ENCODE data around the gene MTCP1.

Gene MTCP1

GRCh38 chrX:155028129-155028528 lies 42.8 kb downstream of the MTCP1 start:
- Histone ChIP-seq H3K4ac (ENCODE audit: low read depth in 1 of 2, low read length in 2 of 2) (no peak overlapping the region), H3K14ac (ENCODE audit: low read length in 2 of 2) (no peak overlapping the region), H2AFZ (ENCODE audit: low read depth, low read length) (no peak overlapping the region), H3K4me1 (ENCODE audit: control insufficient read depth, insufficient read depth, low read depth, low read length) (no peaks in the 10 kb centered on the region), H2BK12ac (ENCODE audit: low read length in 2 of 2) (no peak overlapping the region), H3K27ac (ENCODE audit: low read length, poor library complexity, severe bottlenecking) (no peak overlapping the region), H3K18ac (ENCODE audit: low read depth in 1 of 2, low read length in 2 of 2) (no peak overlapping the region), H4K91ac (ENCODE audit: low read length) (no peak overlapping the region), H4K8ac (ENCODE audit: low read length) (no peak overlapping the region), H3K23ac (ENCODE audit: low read length in 2 of 2) (no peak overlapping the region), H3K27me3 (ENCODE audit: control insufficient read depth in 1 of 2, insufficient read depth in 1 of 2, low read length in 2 of 2) (no peaks in the 10 kb centered on the region), H3K9ac (ENCODE audit: low read length) (peak overlapping the region; percentile 94), H3K36me3 (ENCODE audit: control insufficient read depth in 1 of 2, insufficient read depth in 2 of 2, low read depth in 1 of 2, low read length in 2 of 2) (no peaks in the 10 kb centered on the region), H3K79me1 (replicated peaks; ENCODE audit: low read length, poor library complexity, severe bottlenecking) (no peaks in the 10 kb centered on the region), H3K4me2 (ENCODE audit: low read length, poor library complexity, severe bottlenecking) (no peak overlapping the region), H2BK120ac (ENCODE audit: low read depth, low read length) (no peak overlapping the region), H3K4me3 (ENCODE audit: insufficient read depth in 1 of 2, low read depth in 1 of 2, low read length in 2 of 2) (peak overlapping the region in 1 of 2 experiments; percentile 80), H2BK5ac (ENCODE audit: low read depth, low read length, poor library complexity, severe bottlenecking) (no peak overlapping the region), H2AK5ac (ENCODE audit: low read length, severe bottlenecking) (no peak overlapping the region), H2BK15ac (ENCODE audit: low read depth, poor library complexity, severe bottlenecking) (no peak overlapping the region), H3K9me3 (ENCODE audit: control insufficient read depth, low read length) (no peaks in the 10 kb centered on the region)
- 40% methylated on average over 2 of the region's 3 CpGs for whole genome bisulfite sequencing
- DNase-seq: no peak

GRCh38 chrX:155027509-155028066 lies 43.3 kb downstream of the MTCP1 start:
- no peak overlapping the region for H3K23ac ChIP-seq (ENCODE audit: low read length in 2 of 2)
- peak overlapping the region in 1 of 2 experiments; percentile 75 for H3K4ac ChIP-seq (ENCODE audit: low read depth in 1 of 2, low read length in 2 of 2)
- H4K8ac ChIP-seq (ENCODE audit: low read length): no peak overlapping the region
- H3K27me3 ChIP-seq (ENCODE audit: control insufficient read depth in 1 of 2, insufficient read depth in 1 of 2, low read length in 2 of 2): no peaks in the 10 kb centered on the region
- no peak overlapping the region for H2BK12ac ChIP-seq (ENCODE audit: low read length in 2 of 2)
- peak overlapping the region; percentile 84 for H3K27ac ChIP-seq (ENCODE audit: low read length, poor library complexity, severe bottlenecking)
- no peak overlapping the region for H2BK15ac ChIP-seq (ENCODE audit: low read depth, poor library complexity, severe bottlenecking)
- WGBS: 2% methylated on average over 7 of the region's 14 CpGs
- no peak overlapping the region for H2BK120ac ChIP-seq (ENCODE audit: low read depth, low read length)
- H3K4me3 ChIP-seq (ENCODE audit: insufficient read depth in 1 of 2, low read depth in 1 of 2, low read length in 2 of 2): peak overlapping the region; percentile 72 to 80
- H2AFZ ChIP-seq (ENCODE audit: low read depth, low read length): no peak overlapping the region
- H3K79me1 ChIP-seq (replicated peaks; ENCODE audit: low read length, poor library complexity, severe bottlenecking): no peaks in the 10 kb centered on the region
- H3K14ac ChIP-seq (ENCODE audit: low read length in 2 of 2): peak overlapping the region in 1 of 2 experiments; percentile 48
- H2AK5ac ChIP-seq (ENCODE audit: low read length, severe bottlenecking): no peak overlapping the region
- peak; percentile 88 for DNase-seq
- H3K9ac ChIP-seq (ENCODE audit: low read length): peak overlapping the region; percentile 94
- peak overlapping the region; percentile 52 to 54 for H3K18ac ChIP-seq (ENCODE audit: low read depth in 1 of 2, low read length in 2 of 2)
- H4K91ac ChIP-seq (ENCODE audit: low read length): no peak overlapping the region
- H3K36me3 ChIP-seq (ENCODE audit: control insufficient read depth in 1 of 2, insufficient read depth in 2 of 2, low read depth in 1 of 2, low read length in 2 of 2): no peaks in the 10 kb centered on the region
- no peak overlapping the region for H2BK5ac ChIP-seq (ENCODE audit: low read depth, low read length, poor library complexity, severe bottlenecking)
- H3K4me1 ChIP-seq (ENCODE audit: control insufficient read depth, insufficient read depth, low read depth, low read length): no peaks in the 10 kb centered on the region
- H3K4me2 ChIP-seq (ENCODE audit: low read length, poor library complexity, severe bottlenecking): peak overlapping the region; percentile 47
- H3K9me3 ChIP-seq (ENCODE audit: control insufficient read depth, low read length): no peaks in the 10 kb centered on the region

- Histone ChIP-seq H3K27me3 (ENCODE audit: control insufficient read depth in 1 of 2, insufficient read depth in 1 of 2, low read length in 2 of 2) (no peaks in the 10 kb centered on the region), H2BK12ac (ENCODE audit: low read length in 2 of 2) (no peak within 1 kb of the TSS), H3K9me3 (ENCODE audit: control insufficient read depth, low read length) (no peaks in the 10 kb centered on the region), H3K79me1 (replicated peaks; ENCODE audit: low read length, poor library complexity, severe bottlenecking) (no peaks in the 10 kb centered on the region), H3K27ac (ENCODE audit: low read length, poor library complexity, severe bottlenecking) (peak within 1 kb of the TSS; percentile 84), H3K23ac (ENCODE audit: low read length in 2 of 2) (no peak within 1 kb of the TSS), H2BK120ac (ENCODE audit: low read depth, low read length) (peak within 1 kb of the TSS; percentile 89), H3K9ac (ENCODE audit: low read length) (peak within 1 kb of the TSS; percentile 94), H2BK5ac (ENCODE audit: low read depth, low read length, poor library complexity, severe bottlenecking) (peak within 1 kb of the TSS; percentile 66), H3K14ac (ENCODE audit: low read length in 2 of 2) (peak within 1 kb of the TSS in 1 of 2 experiments; percentile 48), H3K4me3 (ENCODE audit: insufficient read depth in 1 of 2, low read depth in 1 of 2, low read length in 2 of 2) (peak within 1 kb of the TSS; percentile 72 to 80), H2AK5ac (ENCODE audit: low read length, severe bottlenecking) (no peak within 1 kb of the TSS), H2AFZ (ENCODE audit: low read depth, low read length) (no peak within 1 kb of the TSS), H2BK15ac (ENCODE audit: low read depth, poor library complexity, severe bottlenecking) (no peak within 1 kb of the TSS), H3K4me1 (ENCODE audit: control insufficient read depth, insufficient read depth, low read depth, low read length) (no peaks in the 10 kb centered on the region), H4K91ac (ENCODE audit: low read length) (peak within 1 kb of the TSS; percentile 80), H3K36me3 (ENCODE audit: control insufficient read depth in 1 of 2, insufficient read depth in 2 of 2, low read depth in 1 of 2, low read length in 2 of 2) (no peaks in the 10 kb centered on the region), H3K4me2 (ENCODE audit: low read length, poor library complexity, severe bottlenecking) (peak within 1 kb of the TSS; percentile 47), H3K18ac (ENCODE audit: low read depth in 1 of 2, low read length in 2 of 2) (peak within 1 kb of the TSS; percentile 52 to 54), H3K4ac (ENCODE audit: low read depth in 1 of 2, low read length in 2 of 2) (peak within 1 kb of the TSS; percentile 75), H4K8ac (ENCODE audit: low read length) (peak within 1 kb of the TSS; percentile 88)
- DNase-seq: peak; percentile 95
- WGBS: under 1% methylated on average over 44 of the region's 82 CpGs
These were observed 44.0 kb downstream of the MTCP1 start, which contains the start of gene FUNDC2 for GRCh38 chrX:155026727-155027508. FUNDC2 (plus strand) TSS chrX:155026844; CDS start chrX:155026939, 95 bp downstream.

GRCh38 chrX:155026420-155026726 lies 44.6 kb downstream of the MTCP1 start:
- Histone ChIP-seq H3K9me3 (ENCODE audit: control insufficient read depth, low read length) (no peaks in the 10 kb centered on the region), H3K36me3 (ENCODE audit: control insufficient read depth in 1 of 2, insufficient read depth in 2 of 2, low read depth in 1 of 2, low read length in 2 of 2) (no peaks in the 10 kb centered on the region), H4K91ac (ENCODE audit: low read length) (no peak overlapping the region), H3K4me2 (ENCODE audit: low read length, poor library complexity, severe bottlenecking) (no peak overlapping the region), H2BK12ac (ENCODE audit: low read length in 2 of 2) (no peak overlapping the region), H4K8ac (ENCODE audit: low read length) (no peak overlapping the region), H3K79me1 (replicated peaks; ENCODE audit: low read length, poor library complexity, severe bottlenecking) (no peaks in the 10 kb centered on the region), H2BK15ac (ENCODE audit: low read depth, poor library complexity, severe bottlenecking) (no peak overlapping the region), H3K4me3 (ENCODE audit: insufficient read depth in 1 of 2, low read depth in 1 of 2, low read length in 2 of 2) (peak overlapping the region; percentile 72 to 80), H3K14ac (ENCODE audit: low read length in 2 of 2) (no peak overlapping the region), H3K9ac (ENCODE audit: low read length) (peak overlapping the region; percentile 94), H3K23ac (ENCODE audit: low read length in 2 of 2) (no peak overlapping the region), H3K18ac (ENCODE audit: low read depth in 1 of 2, low read length in 2 of 2) (no peak overlapping the region), H3K27me3 (ENCODE audit: control insufficient read depth in 1 of 2, insufficient read depth in 1 of 2, low read length in 2 of 2) (no peaks in the 10 kb centered on the region), H3K4me1 (ENCODE audit: control insufficient read depth, insufficient read depth, low read depth, low read length) (no peaks in the 10 kb centered on the region), H2BK5ac (ENCODE audit: low read depth, low read length, poor library complexity, severe bottlenecking) (no peak overlapping the region), H2AK5ac (ENCODE audit: low read length, severe bottlenecking) (no peak overlapping the region), H3K27ac (ENCODE audit: low read length, poor library complexity, severe bottlenecking) (peak overlapping the region; percentile 64), H2AFZ (ENCODE audit: low read depth, low read length) (no peak overlapping the region), H3K4ac (ENCODE audit: low read depth in 1 of 2, low read length in 2 of 2) (no peak overlapping the region), H2BK120ac (ENCODE audit: low read depth, low read length) (no peak overlapping the region)
- 2% methylated on average over 8 of the region's 16 CpGs for WGBS
- DNase-seq: no peak
